GM18909 (cell line): ENCODE measurements around the gene CARMIL1.
A peak's percentile ranks its signal among the peaks of the same experiment; 100 is the strongest.

Source experiments
- ATAC-seq: cut with Tn5 transposase; IDR thresholded peaks from one replicate; pipeline ENCODE4 v1.9.1; 2021; ENCODE audit warnings: mild to moderate bottlenecking; ENCODE audit not compliant: unreplicated experiment, poor library complexity

The CARMIL1 gene

GRCh38 chr6:25399885-25400284 is 120.7 kb downstream of the CARMIL1 start:
- no peak for ATAC-seq

- ATAC-seq = no peak
Measured at GRCh38 chr6:25401711-25402110, 122.5 kb downstream of the CARMIL1 start.

- no peak for ATAC-seq
Measured at GRCh38 chr6:25402125-25402524, 123.0 kb downstream of the CARMIL1 start.

GRCh38 chr6:25403150-25403549 is 124.0 kb downstream of the CARMIL1 start:
- ATAC-seq = no peak

- no peak for ATAC-seq
Measured at GRCh38 chr6:25404091-25404490, 124.9 kb downstream of the CARMIL1 start.

GRCh38 chr6:25404693-25405169 is 125.6 kb downstream of the CARMIL1 start:
- ATAC-seq = peak; percentile 98

GRCh38 chr6:25405442-25405841 is 126.3 kb downstream of the CARMIL1 start:
- ATAC-seq = no peak

GRCh38 chr6:25407431-25407830 is 128.3 kb downstream of the CARMIL1 start:
- ATAC-seq = no peak

GRCh38 chr6:25410102-25410501 is 130.9 kb downstream of the CARMIL1 start:
- no peak for ATAC-seq

- no peak for ATAC-seq
Measured at GRCh38 chr6:25411316-25411950, 132.3 kb downstream of the CARMIL1 start.

- no peak for ATAC-seq
Measured at GRCh38 chr6:25413207-25413905, 134.2 kb downstream of the CARMIL1 start.

- ATAC-seq = no peak
Measured at GRCh38 chr6:25414168-25414567, 135.0 kb downstream of the CARMIL1 start.

GRCh38 chr6:25414755-25415154 is 135.6 kb downstream of the CARMIL1 start:
- ATAC-seq = no peak

- no peak for ATAC-seq
Measured at GRCh38 chr6:25415274-25415673, 136.1 kb downstream of the CARMIL1 start.

- ATAC-seq = no peak
Measured at GRCh38 chr6:25415701-25416100, 136.5 kb downstream of the CARMIL1 start.

- ATAC-seq = no peak
Measured at GRCh38 chr6:25417046-25417605, 138.0 kb downstream of the CARMIL1 start.

- no peak for ATAC-seq
Measured at GRCh38 chr6:25418454-25419052, 139.4 kb downstream of the CARMIL1 start.

- ATAC-seq = no peak
Measured at GRCh38 chr6:25419879-25420278, 140.7 kb downstream of the CARMIL1 start.

GRCh38 chr6:25423358-25423757 is 144.2 kb downstream of the CARMIL1 start:
- no peak for ATAC-seq

GRCh38 chr6:25424303-25424702 is 145.1 kb downstream of the CARMIL1 start:
- no peak for ATAC-seq

GRCh38 chr6:25427549-25427948 is 148.4 kb downstream of the CARMIL1 start:
- no peak for ATAC-seq
